ENCODE results near the gene NDEL1.

The NDEL1 gene

DNA sequence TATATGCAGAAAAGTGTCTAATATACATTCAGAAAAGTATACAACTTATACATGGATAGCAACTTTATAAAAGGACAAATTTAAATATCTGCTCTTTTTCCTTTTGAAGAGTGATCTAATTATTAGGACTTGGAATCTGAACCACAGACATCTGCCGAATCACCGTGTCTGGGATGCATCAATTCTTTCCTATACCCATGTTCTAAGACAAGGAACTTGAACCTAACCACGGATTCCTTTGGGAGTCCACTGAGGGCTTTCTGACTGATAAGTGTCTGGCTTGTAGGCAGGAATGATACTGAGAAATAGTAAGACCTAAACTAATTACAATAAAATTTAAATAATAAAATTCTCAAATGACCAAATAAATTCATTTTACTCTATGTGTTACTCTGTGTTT lies 54.2 kb downstream of the NDEL1 start:
- no peaks in the 10 kb centered on the region for H3K36me3 ChIP-seq (replicated peaks; ENCODE audit: low read depth, low read length)
- H3K4me1 ChIP-seq (ENCODE audit: low read length), result no peaks in the 10 kb centered on the region
- no peaks in the 10 kb centered on the region for H3K79me2 ChIP-seq (ENCODE audit: low read length)
- no peaks in the 10 kb centered on the region for H3K9me3 ChIP-seq (ENCODE audit: insufficient read depth, low read length)
- no peak overlapping the region for H3K4me2 ChIP-seq (ENCODE audit: low read length)
- no peak overlapping the region for H3K27ac ChIP-seq (ENCODE audit: low read length)
- H3K9ac ChIP-seq (ENCODE audit: low read length), result no peak overlapping the region
- no peak overlapping the region for H2AFZ ChIP-seq (ENCODE audit: low read depth, low read length)
- H3K27me3 ChIP-seq (ENCODE audit: low read depth, low read length), result no peaks in the 10 kb centered on the region
- no peak overlapping the region for H3K4me3 ChIP-seq (ENCODE audit: low read length)
- no peaks in the 10 kb centered on the region for H4K20me1 ChIP-seq (ENCODE audit: insufficient read depth, low read length)
- TF ChIP-seq EZH2phosphoT487 (IDR thresholded peaks at IDR 0.05; ENCODE audit: low read depth), result no peak
- TF ChIP-seq, protein P1, sequence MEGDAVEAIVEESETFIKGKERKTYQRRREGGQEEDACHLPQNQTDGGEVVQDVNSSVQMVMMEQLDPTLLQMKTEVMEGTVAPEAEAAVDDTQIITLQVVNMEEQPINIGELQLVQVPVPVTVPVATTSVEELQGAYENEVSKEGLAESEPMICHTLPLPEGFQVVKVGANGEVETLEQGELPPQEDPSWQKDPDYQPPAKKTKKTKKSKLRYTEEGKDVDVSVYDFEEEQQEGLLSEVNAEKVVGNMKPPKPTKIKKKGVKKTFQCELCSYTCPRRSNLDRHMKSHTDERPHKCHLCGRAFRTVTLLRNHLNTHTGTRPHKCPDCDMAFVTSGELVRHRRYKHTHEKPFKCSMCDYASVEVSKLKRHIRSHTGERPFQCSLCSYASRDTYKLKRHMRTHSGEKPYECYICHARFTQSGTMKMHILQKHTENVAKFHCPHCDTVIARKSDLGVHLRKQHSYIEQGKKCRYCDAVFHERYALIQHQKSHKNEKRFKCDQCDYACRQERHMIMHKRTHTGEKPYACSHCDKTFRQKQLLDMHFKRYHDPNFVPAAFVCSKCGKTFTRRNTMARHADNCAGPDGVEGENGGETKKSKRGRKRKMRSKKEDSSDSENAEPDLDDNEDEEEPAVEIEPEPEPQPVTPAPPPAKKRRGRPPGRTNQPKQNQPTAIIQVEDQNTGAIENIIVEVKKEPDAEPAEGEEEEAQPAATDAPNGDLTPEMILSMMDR (IDR thresholded peaks at IDR 0.05; ENCODE audit: low read depth, low read length), result no peak

DNA sequence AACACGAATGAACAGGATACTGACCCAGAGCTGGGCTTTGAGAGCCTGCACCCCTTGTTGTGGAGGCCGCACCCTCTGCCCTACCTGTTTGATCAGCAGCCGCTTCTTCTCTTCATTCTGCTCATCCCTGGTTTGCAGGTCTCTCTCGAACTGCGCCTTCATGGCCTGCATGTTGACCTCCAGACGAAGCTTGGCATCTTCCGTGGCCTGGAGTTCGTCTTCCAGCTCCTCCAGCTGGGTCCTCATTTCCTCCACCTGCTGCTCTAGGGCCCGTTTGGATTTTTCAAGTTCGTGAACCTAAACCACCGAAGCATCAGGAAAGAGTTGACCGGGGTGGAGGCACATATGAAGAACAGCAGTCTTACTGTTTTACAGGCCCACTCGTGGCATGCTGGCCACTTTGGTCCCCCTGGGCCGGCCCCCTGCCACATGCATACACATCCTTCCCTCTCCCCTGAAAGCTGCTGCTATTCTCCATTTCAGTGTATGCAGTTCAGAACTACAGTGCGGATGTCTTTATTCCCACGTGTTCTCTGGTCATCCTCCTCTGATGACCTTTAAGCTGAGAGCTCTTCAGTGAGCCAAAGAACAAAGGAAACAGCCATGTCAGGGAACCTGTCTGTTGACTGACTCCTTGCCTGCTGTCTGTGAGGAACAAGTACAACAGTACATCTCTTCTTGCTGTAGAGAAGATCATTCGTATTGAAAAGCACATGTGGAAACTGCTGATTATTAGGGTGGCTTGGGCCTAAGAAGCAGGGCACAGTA lies 54.8 kb downstream of the NDEL1 start:
- no peak for TF ChIP-seq EZH2phosphoT487 (IDR thresholded peaks at IDR 0.05; ENCODE audit: low read depth)
- TF ChIP-seq, protein P1 (IDR thresholded peaks at IDR 0.05; ENCODE audit: low read depth, low read length), result no peak
- no peak overlapping the region for H3K4me2 ChIP-seq (ENCODE audit: low read length)

DNA sequence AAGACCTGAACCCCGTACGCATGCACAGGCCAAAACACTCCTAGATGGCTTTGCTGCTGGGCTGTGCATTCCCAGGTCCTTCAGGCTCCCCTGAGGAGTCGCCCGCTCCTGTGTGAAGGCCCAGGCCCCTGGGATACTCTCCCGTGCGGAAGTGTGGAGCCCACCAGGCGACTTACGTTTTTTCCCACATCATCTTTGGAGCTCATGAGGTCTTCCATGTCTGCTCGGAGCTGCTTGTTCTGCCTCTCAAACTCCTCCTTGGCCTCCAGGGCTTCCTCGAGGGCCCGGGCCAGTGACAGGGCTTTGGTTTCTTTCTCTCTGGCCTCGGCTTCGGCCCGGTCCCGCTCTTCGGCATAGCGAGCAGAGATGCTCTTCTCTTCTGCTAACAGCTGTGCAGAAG lies 56.4 kb downstream of the NDEL1 start:
- Histone ChIP-seq H3K4me3 (ENCODE audit: low read length) (no peak overlapping the region), H4K20me1 (ENCODE audit: insufficient read depth, low read length) (no peaks in the 10 kb centered on the region), H2AFZ (ENCODE audit: low read depth, low read length) (no peak overlapping the region), H3K27me3 (ENCODE audit: low read depth, low read length) (no peaks in the 10 kb centered on the region), H3K4me1 (ENCODE audit: low read length) (no peaks in the 10 kb centered on the region), H3K9me3 (ENCODE audit: insufficient read depth, low read length) (no peaks in the 10 kb centered on the region), H3K36me3 (replicated peaks; ENCODE audit: low read depth, low read length) (no peaks in the 10 kb centered on the region), H3K27ac (ENCODE audit: low read length) (no peak overlapping the region), H3K9ac (ENCODE audit: low read length) (no peak overlapping the region), H3K79me2 (ENCODE audit: low read length) (no peaks in the 10 kb centered on the region), H3K4me2 (ENCODE audit: low read length) (no peak overlapping the region)
- no peak for TF ChIP-seq EZH2phosphoT487 (IDR thresholded peaks at IDR 0.05; ENCODE audit: low read depth)
- TF ChIP-seq, protein P1 (IDR thresholded peaks at IDR 0.05; ENCODE audit: low read depth, low read length), result no peak

More for the DNA sequence above, 54.8 kb downstream of the NDEL1 start:
- Histone ChIP-seq H3K36me3 (replicated peaks; ENCODE audit: low read depth, low read length) (no peaks in the 10 kb centered on the region), H3K4me1 (ENCODE audit: low read length) (no peaks in the 10 kb centered on the region), H3K27me3 (ENCODE audit: low read depth, low read length) (no peaks in the 10 kb centered on the region), H3K4me3 (ENCODE audit: low read length) (no peak overlapping the region), H3K27ac (ENCODE audit: low read length) (no peak overlapping the region), H3K9me3 (ENCODE audit: insufficient read depth, low read length) (no peaks in the 10 kb centered on the region), H3K9ac (ENCODE audit: low read length) (no peak overlapping the region), H2AFZ (ENCODE audit: low read depth, low read length) (no peak overlapping the region), H4K20me1 (ENCODE audit: insufficient read depth, low read length) (no peaks in the 10 kb centered on the region), H3K79me2 (ENCODE audit: low read length) (no peaks in the 10 kb centered on the region)

DNA sequence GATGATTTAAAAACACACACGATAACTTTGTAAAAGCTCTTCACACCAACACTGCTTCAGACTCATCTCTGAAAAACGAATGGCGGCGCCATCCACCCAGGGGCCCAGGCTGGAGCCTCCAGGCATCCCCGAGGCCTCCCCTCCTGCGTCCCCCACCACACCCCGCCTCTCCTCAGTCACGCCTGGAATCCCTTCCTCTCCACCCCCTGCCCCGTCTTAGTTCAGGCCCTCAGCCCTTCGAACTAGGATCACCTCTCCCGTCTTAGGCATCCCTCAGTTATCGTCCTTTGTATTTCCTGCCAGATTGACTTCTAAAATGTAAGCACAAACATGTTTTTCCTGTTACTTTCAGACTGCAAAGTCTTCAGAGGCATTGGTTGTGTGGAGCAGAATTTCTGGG lies 58.3 kb downstream of the NDEL1 start:
- Histone ChIP-seq H3K36me3 (replicated peaks; ENCODE audit: low read depth, low read length) (no peaks in the 10 kb centered on the region), H3K27me3 (ENCODE audit: low read depth, low read length) (no peaks in the 10 kb centered on the region), H2AFZ (ENCODE audit: low read depth, low read length) (no peak overlapping the region), H4K20me1 (ENCODE audit: insufficient read depth, low read length) (no peaks in the 10 kb centered on the region), H3K9me3 (ENCODE audit: insufficient read depth, low read length) (no peaks in the 10 kb centered on the region), H3K4me1 (ENCODE audit: low read length) (no peaks in the 10 kb centered on the region), H3K4me2 (ENCODE audit: low read length) (no peak overlapping the region), H3K4me3 (ENCODE audit: low read length) (no peak overlapping the region), H3K79me2 (ENCODE audit: low read length) (no peaks in the 10 kb centered on the region), H3K9ac (ENCODE audit: low read length) (no peak overlapping the region), H3K27ac (ENCODE audit: low read length) (no peak overlapping the region)
- no peak for TF ChIP-seq EZH2phosphoT487 (IDR thresholded peaks at IDR 0.05; ENCODE audit: low read depth)
- TF ChIP-seq, protein P1 (IDR thresholded peaks at IDR 0.05; ENCODE audit: low read depth, low read length), result no peak
